Lung (tissue), 12 donors: ENCODE results near the gene LY6G5B. TPM values are rescaled to one million over a fixed set of nuclear protein-coding genes. Genes with fewer than 3 reads are reported as not detected.

Experiments used
- ATAC-seq: fragments of 200-7000 bp; cut with Tn5 transposase; one replicate; pipeline ENCODE4 v1.9.1; 2020; ENCODE audit warnings: moderate number of reproducible peaks; ENCODE audit not compliant: insufficient read depth, low FRiP score
- DNase-seq, 3 donors: peaks; one replicate each; pipeline ENCODE4 v3.0.0-alpha.2; 2013 to 2017
- H3K27ac ChIP-seq, 2 donors: one replicate each; pipeline ENCODE4 v1.5.1; 2013; ENCODE audit warnings: mild to moderate bottlenecking in 2 of 2, moderate library complexity in 2 of 2, control low read depth in 1 of 2, inconsistent platforms in 1 of 2, low read depth in 1 of 2, low read length in 1 of 2
- H3K27me3 ChIP-seq, 3 donors: one replicate each; pipeline ENCODE4 v1.5.1; 2013; ENCODE audit warnings: low read length in 2 of 3; ENCODE audit not compliant: control insufficient read depth in 3 of 3, insufficient read depth in 3 of 3
- H3K36me3 ChIP-seq, 4 donors: one replicate each; pipeline ENCODE4 v1.5.1; 2013; ENCODE audit warnings: low read length in 4 of 4, mild to moderate bottlenecking in 1 of 4, moderate library complexity in 1 of 4; ENCODE audit not compliant: control insufficient read depth in 4 of 4, insufficient read depth in 4 of 4
- H3K4me1 ChIP-seq, 5 donors: one replicate each; pipeline ENCODE4 v1.5.1; 2013; ENCODE audit warnings: low read length in 5 of 5, mild to moderate bottlenecking in 2 of 5, moderate library complexity in 1 of 5; ENCODE audit not compliant: control insufficient read depth in 5 of 5, insufficient read depth in 5 of 5
- H3K4me3 ChIP-seq: one replicate; pipeline ENCODE4 v1.5.1; 2013; ENCODE audit warnings: mild to moderate bottlenecking, control low read depth, moderate library complexity
- H3K9ac ChIP-seq, 2 donors: one replicate each; pipeline ENCODE4 v1.5.1; 2013; ENCODE audit warnings: low read length in 2 of 2, control low read depth in 1 of 2; ENCODE audit not compliant: insufficient read depth in 1 of 2
- H3K9me3 ChIP-seq, 4 donors: one replicate each; pipeline ENCODE4 v1.5.1; 2013; ENCODE audit warnings: low read length in 3 of 4, mild to moderate bottlenecking in 1 of 4, moderate library complexity in 1 of 4; ENCODE audit not compliant: control insufficient read depth in 4 of 4, insufficient read depth in 3 of 4
- CTCF ChIP-seq: IDR thresholded peaks from 2 replicates; pipeline ENCODE4 v1.5.1; 2012; ENCODE audit warnings: mild to moderate bottlenecking; ENCODE audit errors: control extremely low read depth, extremely low read depth
- WGBS, 2 donors: extraction: QIAGEN DNeasy Blood & Tissue Kit; methylation state at CpG; one replicate each; pipeline ENCODE4 v1.1.7; 2013; 5-methylcytosine and 5-hydroxymethylcytosine counted together
- polyA plus RNA-seq, 2 donors: library from polyadenylated mRNA; stranded (reverse); fragments of 200-250 nt; gene quantifications; one replicate each; pipeline ENCODE4 v1.2.1, GENCODE V29; 2013
- total RNA-seq, 2 donors: library from RNA; depleted of rRNA in 1 of 2; stranded (reverse); fragments of >200 nt in 1 of 2; gene quantifications; one replicate each; pipeline ENCODE4 v1.2.1, GENCODE V29; 2014 to 2021
- donor health status: control.
- donor health status: control.
- donor health status: Bipolar disorder and iron deficiency.
- donor health status: healthy.
- donor health status: DM: yes; HTN: yes; CAD: no.

Gene LY6G5B
- total and polyA plus RNA-seq, 4 donors: 5.7 to 13.7 (median 8.2) TPM

GRCh38 chr6:31713991-31714684 lies 44.4 kb downstream of the LY6G5B start:
- no peak for TF ChIP-seq CTCF
- ATAC-seq (no peak), DNase-seq (peak in 1 of 3 donors; percentile 25)
- no peak overlapping the region for H3K9ac ChIP-seq
- peaks cover 0 to 29% (median 8%) of the 10 kb centered on the region in 5 donors for H3K4me1 ChIP-seq
- H3K36me3 ChIP-seq: no peaks in the 10 kb centered on the region
- WGBS, 2 donors: 55 to 64% methylated on average over 5 of the region's 5 CpGs
- no peaks in the 10 kb centered on the region for H3K27me3 ChIP-seq
- no peak overlapping the region for H3K27ac ChIP-seq
- no peaks in the 10 kb centered on the region for H3K9me3 ChIP-seq
- no peak overlapping the region for H3K4me3 ChIP-seq

- Histone ChIP-seq H3K27ac (no peak within 1 kb of the TSS), H3K36me3 (no peaks in the 10 kb centered on the region), H3K27me3 (no peaks in the 10 kb centered on the region), H3K4me3 (no peak within 1 kb of the TSS), H3K4me1 (peaks cover 0 to 29% (median 8%) of the 10 kb centered on the region in 5 donors), H3K9me3 (no peaks in the 10 kb centered on the region), H3K9ac (no peak within 1 kb of the TSS)
- DNase-seq (peak in 2 of 3 donors; percentile 32 to 35), ATAC-seq (no peak)
- 80 to 83% methylated on average over 16 of the region's 16 CpGs for WGBS, 2 donors
- no peak for TF ChIP-seq CTCF
Measured at GRCh38 chr6:31715022-31715958, 45.5 kb downstream of the LY6G5B start, which contains the start of gene LY6G6D. Gene LY6G6D, plus strand, starts transcription at chr6:31715348. Its CDS starts 8 bp downstream, at chr6:31715356.

- ATAC-seq (no peak), DNase-seq (no peak)
- Histone ChIP-seq H3K9me3 (no peaks in the 10 kb centered on the region), H3K36me3 (no peaks in the 10 kb centered on the region), H3K4me1 (peaks cover 0 to 29% (median 0%) of the 10 kb centered on the region in 5 donors), H3K27me3 (no peaks in the 10 kb centered on the region), H3K27ac (no peak overlapping the region), H3K9ac (no peak overlapping the region), H3K4me3 (no peak overlapping the region)
- no peak for TF ChIP-seq CTCF
- WGBS, 2 donors: 78 to 82% methylated on average over 10 of the region's 10 CpGs
Measured at GRCh38 chr6:31717499-31718222, 47.9 kb downstream of the LY6G5B start.
